Posterior cingulate gyrus (tissue), 11 donors: ENCODE data around the gene HNRNPD.
"Not testable (repeated sequence)": the region's sequence is repeated elsewhere in the genome, so short reads cannot be mapped to it uniquely, and the experiment has no call there.

Experiments used
- DNase-seq, 10 donors: peaks; one replicate each; pipeline versions ENCODE4 v3.0.0 to v3.0.0-alpha.2; 2020 to 2021; ENCODE audit warnings: mixed read lengths in 3 of 10
- intact Hi-C: fragments of 100-400 bp; cut with DNase I; formaldehyde crosslinking; loops from one replicate; pipeline ENCODE4 v1.15.1; 2023

HNRNPD gene

DNA sequence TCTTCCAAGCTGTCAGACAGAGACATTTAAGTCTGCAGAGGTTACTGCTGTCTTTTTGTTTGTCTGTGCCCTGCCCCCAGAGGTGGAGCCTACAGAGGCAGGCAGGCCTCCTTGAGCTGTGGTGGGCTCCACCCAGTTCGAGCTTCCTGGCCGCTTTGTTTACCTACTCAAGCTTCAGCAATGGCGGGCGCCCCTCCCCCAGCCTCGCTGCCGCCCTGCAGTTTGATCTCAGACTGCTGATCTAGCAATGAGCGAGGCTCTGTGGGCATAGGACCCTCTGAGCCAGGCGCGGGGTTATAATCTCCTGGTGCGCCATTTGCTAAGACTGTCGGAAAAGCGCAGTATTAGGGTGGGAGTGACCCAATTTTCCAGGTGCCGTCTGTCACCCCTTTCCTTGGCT, 70.7 kb downstream of the HNRNPD start:
- intact Hi-C loops, DNase-seq: not testable (repeated sequence)
